Astrocyte of the spinal cord (primary cell): Measurements from ENCODE around the gene PTPN2.
A peak's percentile ranks its signal among the peaks of the same experiment; 100 is the strongest.

Experiments
- DNase-seq: peaks from one replicate; pipeline ENCODE4 v3.0.0; 2011; ENCODE audit warnings: low read depth, low spot score
- H3K4me3 ChIP-seq: 2 replicates; pipeline ENCODE4 v1.5.1; 2011; ENCODE audit warnings: low read depth, mild to moderate bottlenecking, low read length, moderate library complexity
- in situ Hi-C: cut with HindIII; loops from 2 replicates; pipeline ENCODE4 v1.10.0; 2017; ENCODE audit warnings: low sequenced_read_pairs
- TF ChIP-seq, protein P1 (sequence below): IDR thresholded peaks from 2 replicates; pipeline ENCODE4 v1.5.1; 2012; ENCODE audit warnings: low read depth, mild to moderate bottlenecking, low read length, inconsistent platforms

PTPN2 gene

DNA sequence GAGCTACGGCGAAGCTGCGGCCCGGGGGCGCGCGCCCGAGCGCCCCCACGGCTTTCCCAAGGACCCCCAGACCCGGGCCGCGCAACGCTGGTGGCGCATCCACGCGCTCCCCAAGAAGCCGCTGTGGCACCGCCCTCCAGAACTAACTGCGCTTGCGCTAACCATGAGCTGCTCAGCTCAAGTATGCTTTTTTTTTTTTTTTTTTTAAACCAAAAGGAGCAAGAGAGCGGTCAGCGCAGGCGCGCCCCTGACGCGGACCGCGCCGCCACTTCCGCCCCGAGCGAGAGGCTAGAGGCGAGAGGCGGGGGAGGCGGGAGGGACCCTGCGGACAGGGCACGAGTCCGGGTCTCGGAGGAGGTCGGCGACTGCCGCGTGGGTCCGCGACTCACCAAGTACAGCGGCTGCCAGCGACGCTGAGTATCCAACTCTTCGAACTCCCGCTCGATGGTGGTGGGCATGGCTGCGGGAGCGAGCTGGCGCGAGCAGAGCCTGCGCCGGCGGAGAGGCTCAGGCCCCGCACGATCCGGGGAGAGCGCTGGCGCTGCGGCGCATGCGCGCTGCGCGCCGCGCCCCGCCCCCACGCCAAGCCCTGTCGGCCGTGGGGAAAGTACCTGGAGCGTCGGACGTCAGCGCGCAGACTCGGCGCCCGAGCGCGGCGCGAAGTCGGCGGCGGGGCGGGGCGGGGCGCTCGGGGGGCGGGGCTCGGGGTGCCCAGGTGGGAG lies at the start of gene PTPN2:
PTPN2 (minus strand) TSS at position 554 of the 722 bp plus-strand sequence; CDS start at position 458, 96 bp downstream.
- DNase-seq = peak; percentile 96
- TF ChIP-seq, protein P1, sequence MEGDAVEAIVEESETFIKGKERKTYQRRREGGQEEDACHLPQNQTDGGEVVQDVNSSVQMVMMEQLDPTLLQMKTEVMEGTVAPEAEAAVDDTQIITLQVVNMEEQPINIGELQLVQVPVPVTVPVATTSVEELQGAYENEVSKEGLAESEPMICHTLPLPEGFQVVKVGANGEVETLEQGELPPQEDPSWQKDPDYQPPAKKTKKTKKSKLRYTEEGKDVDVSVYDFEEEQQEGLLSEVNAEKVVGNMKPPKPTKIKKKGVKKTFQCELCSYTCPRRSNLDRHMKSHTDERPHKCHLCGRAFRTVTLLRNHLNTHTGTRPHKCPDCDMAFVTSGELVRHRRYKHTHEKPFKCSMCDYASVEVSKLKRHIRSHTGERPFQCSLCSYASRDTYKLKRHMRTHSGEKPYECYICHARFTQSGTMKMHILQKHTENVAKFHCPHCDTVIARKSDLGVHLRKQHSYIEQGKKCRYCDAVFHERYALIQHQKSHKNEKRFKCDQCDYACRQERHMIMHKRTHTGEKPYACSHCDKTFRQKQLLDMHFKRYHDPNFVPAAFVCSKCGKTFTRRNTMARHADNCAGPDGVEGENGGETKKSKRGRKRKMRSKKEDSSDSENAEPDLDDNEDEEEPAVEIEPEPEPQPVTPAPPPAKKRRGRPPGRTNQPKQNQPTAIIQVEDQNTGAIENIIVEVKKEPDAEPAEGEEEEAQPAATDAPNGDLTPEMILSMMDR = no peak
- in situ Hi-C loops = no loop called here
- peak within 1 kb of the TSS; percentile 76 for H3K4me3 ChIP-seq

DNA sequence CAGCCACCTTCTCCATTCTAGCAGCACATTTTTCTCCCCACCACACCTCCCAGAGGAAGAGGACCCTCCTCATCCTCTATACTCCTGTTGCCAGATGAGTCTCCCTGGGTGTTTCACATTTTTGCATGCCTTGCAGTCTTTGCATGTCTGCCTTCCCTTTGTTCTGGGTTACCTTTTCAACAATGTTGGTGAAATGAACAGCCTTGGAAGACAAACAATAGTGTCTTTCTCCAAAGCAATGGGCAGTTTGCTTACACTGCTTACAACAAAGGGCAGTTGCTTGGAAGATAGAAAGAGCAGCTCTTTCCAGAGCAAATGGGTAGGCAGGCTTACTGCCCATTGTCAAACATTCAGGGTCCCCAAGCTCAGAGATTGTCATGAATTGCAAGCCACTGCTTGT lies 49.3 kb upstream of the PTPN2 start:
- no peak overlapping the region for H3K4me3 ChIP-seq
- TF ChIP-seq, protein P1 = no peak
- in situ Hi-C loops = no loop called here
- no peak for DNase-seq

DNA sequence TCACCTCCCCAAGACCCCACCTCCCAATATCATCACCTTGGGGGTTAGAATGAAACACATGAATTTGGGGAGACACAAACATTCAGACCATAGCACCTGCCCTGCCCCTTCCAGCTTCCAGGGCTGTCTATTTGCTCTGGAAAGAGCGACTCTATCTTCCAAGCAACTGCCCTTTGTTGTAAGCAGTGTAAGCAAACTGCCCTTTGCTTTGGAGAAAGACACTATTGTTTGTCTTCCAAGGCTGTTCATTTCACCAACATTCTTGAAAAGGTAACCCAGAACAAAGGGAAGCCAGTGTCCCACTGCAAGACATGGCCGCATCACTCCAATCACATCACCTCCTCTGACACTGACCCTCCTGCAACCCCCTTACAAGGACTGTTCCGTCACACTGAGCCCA lies 46.9 kb upstream of the PTPN2 start:
- no peak overlapping the region for H3K4me3 ChIP-seq
- in situ Hi-C loops = no loop called here
- TF ChIP-seq, protein P1 = no peak
- DNase-seq = no peak

DNA sequence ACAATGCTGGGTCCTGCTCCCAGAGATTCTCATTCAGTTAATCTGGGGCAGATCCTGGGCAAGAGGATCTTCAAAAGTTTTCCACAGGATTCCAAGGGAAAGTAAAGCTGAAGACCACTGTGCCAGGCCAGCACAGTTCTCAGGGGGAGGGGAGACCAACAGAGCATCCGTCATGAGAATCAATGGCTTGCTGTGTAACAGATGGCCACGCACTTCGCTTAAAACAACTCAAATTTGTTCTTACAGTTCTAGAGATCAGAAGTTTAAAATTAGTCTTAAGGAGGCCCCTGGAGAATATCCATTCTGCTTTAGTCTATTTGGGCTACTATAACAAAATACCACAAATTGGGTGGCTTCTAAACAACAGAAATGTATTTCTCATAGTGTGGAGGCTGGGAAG lies 46.3 kb upstream of the PTPN2 start:
- no peak for DNase-seq
- in situ Hi-C loops = no loop called here
- no peak overlapping the region for H3K4me3 ChIP-seq
- TF ChIP-seq, protein P1 = no peak

DNA sequence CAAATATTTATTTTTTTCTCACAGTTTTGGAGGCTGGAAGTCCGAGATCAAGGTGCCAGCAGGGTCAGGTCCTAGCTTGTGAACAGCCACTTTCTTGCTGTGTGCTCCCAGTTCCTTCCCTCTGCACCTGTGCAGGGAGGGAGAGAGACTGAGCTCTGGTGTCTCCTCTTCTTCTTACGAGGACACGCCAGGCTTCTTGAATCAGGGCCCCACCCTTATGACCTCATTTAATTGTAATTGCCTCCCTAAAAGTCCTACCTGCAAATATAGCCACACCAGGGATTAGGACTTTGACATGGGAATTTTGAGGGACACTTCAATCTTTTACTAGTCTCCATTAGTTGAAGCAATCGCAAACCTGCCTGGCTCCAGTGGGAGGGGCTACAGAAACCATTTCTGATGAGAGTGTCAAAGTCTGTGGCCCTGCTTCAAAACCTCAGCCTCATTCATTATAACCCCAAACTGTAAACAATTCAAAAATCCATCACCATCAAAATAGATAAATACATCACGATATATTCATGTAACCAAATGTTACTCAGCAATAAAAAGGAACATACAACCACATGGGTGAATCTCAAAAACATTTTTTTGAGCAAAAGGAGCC lies 45.5 kb upstream of the PTPN2 start:
- DNase-seq = no peak
- TF ChIP-seq, protein P1 = no peak
- in situ Hi-C loops = no loop called here
- H3K4me3 ChIP-seq = no peak overlapping the region

DNA sequence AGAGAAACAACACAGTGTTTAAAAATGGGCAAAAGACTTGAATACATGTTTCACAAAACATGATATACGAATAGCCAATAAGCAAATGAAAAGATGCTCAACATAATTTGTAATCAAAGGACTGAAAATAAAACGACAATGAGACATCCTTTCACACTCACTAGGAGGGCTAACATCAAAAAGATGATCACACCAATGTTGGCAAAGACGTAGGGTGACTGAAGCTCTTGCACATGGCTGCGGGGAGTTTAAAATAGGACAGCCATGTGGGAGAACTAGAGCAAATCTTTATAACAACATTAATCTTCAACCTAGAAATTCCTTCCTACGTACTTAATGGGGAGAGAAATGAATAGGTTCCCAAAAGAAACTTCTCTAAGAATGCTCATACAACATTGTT lies 44.6 kb upstream of the PTPN2 start:
- DNase-seq = no peak
- TF ChIP-seq, protein P1 = no peak
- in situ Hi-C loops = no loop called here
- no peak overlapping the region for H3K4me3 ChIP-seq
